Measurements from ENCODE around the gene TMEM14C.

GRCh38 chr6:10778230-10778629 is 55.4 kb downstream of the TMEM14C start:
- TF ChIP-seq CTCF (IDR thresholded peaks at IDR 0.05) = no peak
- TF ChIP-seq POLR2A (IDR thresholded peaks at IDR 0.05) = no peak

Data from heart left ventricle (tissue), 13 donors.